ENCODE data around the gene FBXO3. TPM values are rescaled to one million over a fixed set of nuclear protein-coding genes. Genes with fewer than 3 reads are reported as not detected.

FBXO3 gene
- total and polyA plus RNA-seq, 2 of the 13 experiments (the other 11 are each of a cell fraction or from before 2014, with no cell fraction given): 20.4 to 27.6 TPM

GRCh38 chr11:33699515-33700062 lies 74.7 kb downstream of the FBXO3 start (continued):
- TF ChIP-seq, protein P1, sequence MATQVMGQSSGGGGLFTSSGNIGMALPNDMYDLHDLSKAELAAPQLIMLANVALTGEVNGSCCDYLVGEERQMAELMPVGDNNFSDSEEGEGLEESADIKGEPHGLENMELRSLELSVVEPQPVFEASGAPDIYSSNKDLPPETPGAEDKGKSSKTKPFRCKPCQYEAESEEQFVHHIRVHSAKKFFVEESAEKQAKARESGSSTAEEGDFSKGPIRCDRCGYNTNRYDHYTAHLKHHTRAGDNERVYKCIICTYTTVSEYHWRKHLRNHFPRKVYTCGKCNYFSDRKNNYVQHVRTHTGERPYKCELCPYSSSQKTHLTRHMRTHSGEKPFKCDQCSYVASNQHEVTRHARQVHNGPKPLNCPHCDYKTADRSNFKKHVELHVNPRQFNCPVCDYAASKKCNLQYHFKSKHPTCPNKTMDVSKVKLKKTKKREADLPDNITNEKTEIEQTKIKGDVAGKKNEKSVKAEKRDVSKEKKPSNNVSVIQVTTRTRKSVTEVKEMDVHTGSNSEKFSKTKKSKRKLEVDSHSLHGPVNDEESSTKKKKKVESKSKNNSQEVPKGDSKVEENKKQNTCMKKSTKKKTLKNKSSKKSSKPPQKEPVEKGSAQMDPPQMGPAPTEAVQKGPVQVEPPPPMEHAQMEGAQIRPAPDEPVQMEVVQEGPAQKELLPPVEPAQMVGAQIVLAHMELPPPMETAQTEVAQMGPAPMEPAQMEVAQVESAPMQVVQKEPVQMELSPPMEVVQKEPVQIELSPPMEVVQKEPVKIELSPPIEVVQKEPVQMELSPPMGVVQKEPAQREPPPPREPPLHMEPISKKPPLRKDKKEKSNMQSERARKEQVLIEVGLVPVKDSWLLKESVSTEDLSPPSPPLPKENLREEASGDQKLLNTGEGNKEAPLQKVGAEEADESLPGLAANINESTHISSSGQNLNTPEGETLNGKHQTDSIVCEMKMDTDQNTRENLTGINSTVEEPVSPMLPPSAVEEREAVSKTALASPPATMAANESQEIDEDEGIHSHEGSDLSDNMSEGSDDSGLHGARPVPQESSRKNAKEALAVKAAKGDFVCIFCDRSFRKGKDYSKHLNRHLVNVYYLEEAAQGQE (IDR thresholded peaks at IDR 0.05; ENCODE audit: borderline replicate concordance in 1 of 2, low read depth in 1 of 2, low read length in 2 of 2): no peak; a peak in 1 of 4 replicates
- TF ChIP-seq SMAD1 (CRISPR knock-in tag; IDR thresholded peaks at IDR 0.05; ENCODE audit: borderline replicate concordance, low read depth) (0 out of 2 replicates have a peak, but pooled peaks have one; percentile 42), ZNF713 (CRISPR knock-in tag; IDR thresholded peaks at IDR 0.05) (no peak), ARHGAP35 (CRISPR knock-in tag; IDR thresholded peaks at IDR 0.05; ENCODE audit: borderline replicate concordance) (0 out of 2 replicates have a peak, but pooled peaks have one; percentile 50), ZFP82 (CRISPR knock-in tag; IDR thresholded peaks at IDR 0.05; ENCODE audit: borderline replicate concordance) (0 out of 2 replicates have a peak, but pooled peaks have one; percentile 51), PHF5A (CRISPR knock-in tag; IDR thresholded peaks at IDR 0.05; ENCODE audit: low read depth, unreplicated experiment) (no peak), KMT2A (CRISPR knock-in tag; IDR thresholded peaks at IDR 0.05) (no peak), JARID2 (CRISPR knock-in tag; IDR thresholded peaks at IDR 0.05; ENCODE audit: insufficient replicate concordance) (no peak), ZKSCAN1 (IDR thresholded peaks at IDR 0.05; ENCODE audit: low read length) (no peak), TOE1 (CRISPR knock-in tag; IDR thresholded peaks at IDR 0.05) (no peak), ZNF329 (CRISPR knock-in tag; IDR thresholded peaks at IDR 0.05; ENCODE audit: low read depth) (no peak), SIN3B (IDR thresholded peaks at IDR 0.05; ENCODE audit: low read length) (no peak), ZMYM3 (CRISPR knock-in tag; IDR thresholded peaks at IDR 0.05) (0 out of 2 replicates have a peak, but pooled peaks have one; percentile 12), NR2F6 (IDR thresholded peaks at IDR 0.05) (peak; percentile 51; the same call in 1 of the 2 replicates), NR2F6 (CRISPR knock-in tag; IDR thresholded peaks at IDR 0.05) (peak; percentile 29; the same call in 1 of the 2 replicates), ZNF724P (CRISPR knock-in tag; IDR thresholded peaks at IDR 0.05; ENCODE audit: borderline replicate concordance) (peak; percentile 54; the same call in 1 of the 2 replicates), SP140L (CRISPR knock-in tag; IDR thresholded peaks at IDR 0.05; ENCODE audit: borderline replicate concordance) (no peak), CEBPB (IDR thresholded peaks at IDR 0.05; ENCODE audit: borderline replicate concordance, low read depth, low read length) (peak; percentile 97), IKZF5 (CRISPR knock-in tag; IDR thresholded peaks at IDR 0.05) (peak; percentile 83; the same call in 1 of the 2 replicates)
- TF ChIP-seq, protein P2, sequence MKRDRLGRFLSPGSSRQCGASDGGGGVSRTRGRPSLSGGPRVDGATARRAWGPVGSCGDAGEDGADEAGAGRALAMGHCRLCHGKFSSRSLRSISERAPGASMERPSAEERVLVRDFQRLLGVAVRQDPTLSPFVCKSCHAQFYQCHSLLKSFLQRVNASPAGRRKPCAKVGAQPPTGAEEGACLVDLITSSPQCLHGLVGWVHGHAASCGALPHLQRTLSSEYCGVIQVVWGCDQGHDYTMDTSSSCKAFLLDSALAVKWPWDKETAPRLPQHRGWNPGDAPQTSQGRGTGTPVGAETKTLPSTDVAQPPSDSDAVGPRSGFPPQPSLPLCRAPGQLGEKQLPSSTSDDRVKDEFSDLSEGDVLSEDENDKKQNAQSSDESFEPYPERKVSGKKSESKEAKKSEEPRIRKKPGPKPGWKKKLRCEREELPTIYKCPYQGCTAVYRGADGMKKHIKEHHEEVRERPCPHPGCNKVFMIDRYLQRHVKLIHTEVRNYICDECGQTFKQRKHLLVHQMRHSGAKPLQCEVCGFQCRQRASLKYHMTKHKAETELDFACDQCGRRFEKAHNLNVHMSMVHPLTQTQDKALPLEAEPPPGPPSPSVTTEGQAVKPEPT (CRISPR knock-in tag; IDR thresholded peaks at IDR 0.05; ENCODE audit: low read depth): no peak
- TF ChIP-seq, protein P3, sequence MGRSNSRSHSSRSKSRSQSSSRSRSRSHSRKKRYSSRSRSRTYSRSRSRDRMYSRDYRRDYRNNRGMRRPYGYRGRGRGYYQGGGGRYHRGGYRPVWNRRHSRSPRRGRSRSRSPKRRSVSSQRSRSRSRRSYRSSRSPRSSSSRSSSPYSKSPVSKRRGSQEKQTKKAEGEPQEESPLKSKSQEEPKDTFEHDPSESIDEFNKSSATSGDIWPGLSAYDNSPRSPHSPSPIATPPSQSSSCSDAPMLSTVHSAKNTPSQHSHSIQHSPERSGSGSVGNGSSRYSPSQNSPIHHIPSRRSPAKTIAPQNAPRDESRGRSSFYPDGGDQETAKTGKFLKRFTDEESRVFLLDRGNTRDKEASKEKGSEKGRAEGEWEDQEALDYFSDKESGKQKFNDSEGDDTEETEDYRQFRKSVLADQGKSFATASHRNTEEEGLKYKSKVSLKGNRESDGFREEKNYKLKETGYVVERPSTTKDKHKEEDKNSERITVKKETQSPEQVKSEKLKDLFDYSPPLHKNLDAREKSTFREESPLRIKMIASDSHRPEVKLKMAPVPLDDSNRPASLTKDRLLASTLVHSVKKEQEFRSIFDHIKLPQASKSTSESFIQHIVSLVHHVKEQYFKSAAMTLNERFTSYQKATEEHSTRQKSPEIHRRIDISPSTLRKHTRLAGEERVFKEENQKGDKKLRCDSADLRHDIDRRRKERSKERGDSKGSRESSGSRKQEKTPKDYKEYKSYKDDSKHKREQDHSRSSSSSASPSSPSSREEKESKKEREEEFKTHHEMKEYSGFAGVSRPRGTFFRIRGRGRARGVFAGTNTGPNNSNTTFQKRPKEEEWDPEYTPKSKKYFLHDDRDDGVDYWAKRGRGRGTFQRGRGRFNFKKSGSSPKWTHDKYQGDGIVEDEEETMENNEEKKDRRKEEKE (IDR thresholded peaks at IDR 0.05): no peak

Data from HepG2 (cell line).